ENCODE measurements around the gene ZFYVE27. TPM values are rescaled to one million over a fixed set of nuclear protein-coding genes. Genes with fewer than 3 reads are reported as not detected.

Gene ZFYVE27
- total and polyA plus RNA-seq, 10 of the 15 experiments (the other 5 are each of a cell fraction or from before 2014, with no cell fraction given), result 1.1 to 28.9 (median 21.4) TPM

DNA sequence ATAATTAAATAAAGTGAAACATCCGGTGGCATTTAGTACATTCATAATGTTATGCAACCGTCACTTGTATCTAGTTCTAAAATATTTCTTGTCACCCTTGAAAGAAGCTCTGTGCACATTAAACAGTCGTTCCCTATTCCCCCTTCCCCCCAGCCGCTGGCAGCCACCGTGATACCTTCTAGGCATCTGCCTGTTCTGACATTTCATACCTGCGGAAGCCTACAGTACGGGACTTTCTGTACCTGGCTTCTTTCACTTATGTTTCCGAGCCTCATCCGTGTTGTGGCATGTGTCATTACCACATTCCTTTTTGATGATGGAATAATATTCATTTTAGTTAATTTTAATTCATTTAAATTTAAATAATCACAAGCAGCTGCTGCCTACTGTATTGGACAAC is 48.8 kb downstream of the ZFYVE27 start (continued):
- TF ChIP-seq, protein P1, sequence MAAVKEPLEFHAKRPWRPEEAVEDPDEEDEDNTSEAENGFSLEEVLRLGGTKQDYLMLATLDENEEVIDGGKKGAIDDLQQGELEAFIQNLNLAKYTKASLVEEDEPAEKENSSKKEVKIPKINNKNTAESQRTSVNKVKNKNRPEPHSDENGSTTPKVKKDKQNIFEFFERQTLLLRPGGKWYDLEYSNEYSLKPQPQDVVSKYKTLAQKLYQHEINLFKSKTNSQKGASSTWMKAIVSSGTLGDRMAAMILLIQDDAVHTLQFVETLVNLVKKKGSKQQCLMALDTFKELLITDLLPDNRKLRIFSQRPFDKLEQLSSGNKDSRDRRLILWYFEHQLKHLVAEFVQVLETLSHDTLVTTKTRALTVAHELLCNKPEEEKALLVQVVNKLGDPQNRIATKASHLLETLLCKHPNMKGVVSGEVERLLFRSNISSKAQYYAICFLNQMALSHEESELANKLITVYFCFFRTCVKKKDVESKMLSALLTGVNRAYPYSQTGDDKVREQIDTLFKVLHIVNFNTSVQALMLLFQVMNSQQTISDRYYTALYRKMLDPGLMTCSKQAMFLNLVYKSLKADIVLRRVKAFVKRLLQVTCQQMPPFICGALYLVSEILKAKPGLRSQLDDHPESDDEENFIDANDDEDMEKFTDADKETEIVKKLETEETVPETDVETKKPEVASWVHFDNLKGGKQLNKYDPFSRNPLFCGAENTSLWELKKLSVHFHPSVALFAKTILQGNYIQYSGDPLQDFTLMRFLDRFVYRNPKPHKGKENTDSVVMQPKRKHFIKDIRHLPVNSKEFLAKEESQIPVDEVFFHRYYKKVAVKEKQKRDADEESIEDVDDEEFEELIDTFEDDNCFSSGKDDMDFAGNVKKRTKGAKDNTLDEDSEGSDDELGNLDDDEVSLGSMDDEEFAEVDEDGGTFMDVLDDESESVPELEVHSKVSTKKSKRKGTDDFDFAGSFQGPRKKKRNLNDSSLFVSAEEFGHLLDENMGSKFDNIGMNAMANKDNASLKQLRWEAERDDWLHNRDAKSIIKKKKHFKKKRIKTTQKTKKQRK (IDR thresholded peaks at IDR 0.05; ENCODE audit: low read depth, low read length), result no peak
- no peak for TF ChIP-seq SREBF1 (IDR thresholded peaks at IDR 0.05; ENCODE audit: low read length)
- TF ChIP-seq SRF (IDR thresholded peaks at IDR 0.05; ENCODE audit: low read depth in 2 of 2, low read length in 2 of 2), result no peak
- TF ChIP-seq, protein P2, sequence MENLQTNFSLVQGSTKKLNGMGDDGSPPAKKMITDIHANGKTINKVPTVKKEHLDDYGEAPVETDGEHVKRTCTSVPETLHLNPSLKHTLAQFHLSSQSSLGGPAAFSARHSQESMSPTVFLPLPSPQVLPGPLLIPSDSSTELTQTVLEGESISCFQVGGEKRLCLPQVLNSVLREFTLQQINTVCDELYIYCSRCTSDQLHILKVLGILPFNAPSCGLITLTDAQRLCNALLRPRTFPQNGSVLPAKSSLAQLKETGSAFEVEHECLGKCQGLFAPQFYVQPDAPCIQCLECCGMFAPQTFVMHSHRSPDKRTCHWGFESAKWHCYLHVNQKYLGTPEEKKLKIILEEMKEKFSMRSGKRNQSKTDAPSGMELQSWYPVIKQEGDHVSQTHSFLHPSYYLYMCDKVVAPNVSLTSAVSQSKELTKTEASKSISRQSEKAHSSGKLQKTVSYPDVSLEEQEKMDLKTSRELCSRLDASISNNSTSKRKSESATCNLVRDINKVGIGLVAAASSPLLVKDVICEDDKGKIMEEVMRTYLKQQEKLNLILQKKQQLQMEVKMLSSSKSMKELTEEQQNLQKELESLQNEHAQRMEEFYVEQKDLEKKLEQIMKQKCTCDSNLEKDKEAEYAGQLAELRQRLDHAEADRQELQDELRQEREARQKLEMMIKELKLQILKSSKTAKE (IDR thresholded peaks at IDR 0.05; ENCODE audit: low read depth, poor library complexity, severe bottlenecking), result no peak
- no peak for TF ChIP-seq CEBPB (IDR thresholded peaks at IDR 0.05; ENCODE audit: borderline replicate concordance in 1 of 2, low read depth in 2 of 2, low read length in 2 of 2)
